ENCODE results near the gene RPS3.
"Not testable (repeated sequence)": the region's sequence is repeated elsewhere in the genome, so short reads cannot be mapped to it uniquely, and the experiment has no call there.

RPS3 gene

GRCh38 chr11:75351791-75352587, 47.3 kb upstream of the RPS3 start:
- Histone ChIP-seq H3K27me3 (no peaks in the 10 kb centered on the region), H3K9me3 (no peaks in the 10 kb centered on the region), H3K4me3 (peak overlapping the region; percentile 54 to 63), H3K4me1 (peaks cover 0 to 52% (median 31%) of the 10 kb centered on the region in 4 donors), H3K36me3 (no peaks in the 10 kb centered on the region), H3K27ac (peak overlapping the region; percentile 39 to 65)
- TF ChIP-seq CTCF (IDR thresholded peaks at IDR 0.05): no peak
- intact Hi-C loops (cut with DNase I; ENCODE audit: low total_unique reads): no loop called here
- peak; percentile 64 to 73 for DNase-seq

DNA sequence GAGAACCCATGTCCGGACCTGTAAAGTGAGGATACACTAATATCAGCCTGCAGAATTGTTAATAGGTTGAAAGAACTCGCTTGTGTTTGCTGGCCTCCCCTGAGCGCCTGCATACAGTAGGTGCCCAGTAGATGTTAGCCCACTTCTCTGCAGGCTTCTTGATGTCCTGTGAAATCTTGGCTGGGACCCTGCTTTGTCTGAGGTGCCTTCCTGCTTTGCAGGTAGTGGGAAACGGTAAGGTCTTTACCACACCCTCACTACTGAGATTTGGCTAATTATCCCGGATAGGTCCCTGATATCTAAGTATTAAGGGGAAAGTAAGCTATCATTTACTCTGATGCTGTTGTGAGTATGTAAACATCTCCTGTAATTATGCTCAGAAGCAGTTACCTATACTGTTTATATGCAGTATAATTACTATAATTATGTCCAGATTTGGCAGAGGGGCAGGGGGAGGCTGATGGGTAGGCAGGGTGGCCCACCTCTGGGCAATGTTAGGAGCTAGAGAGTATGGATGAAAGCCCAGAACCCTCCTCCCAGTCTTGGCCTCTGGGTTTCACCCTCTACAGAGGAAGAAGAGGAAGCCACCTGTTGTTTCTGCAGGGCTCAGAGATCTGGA, 46.6 kb upstream of the RPS3 start:
- H3K4me1 ChIP-seq: peaks cover 0 to 46% (median 27%) of the 10 kb centered on the region in 4 donors

DNA sequence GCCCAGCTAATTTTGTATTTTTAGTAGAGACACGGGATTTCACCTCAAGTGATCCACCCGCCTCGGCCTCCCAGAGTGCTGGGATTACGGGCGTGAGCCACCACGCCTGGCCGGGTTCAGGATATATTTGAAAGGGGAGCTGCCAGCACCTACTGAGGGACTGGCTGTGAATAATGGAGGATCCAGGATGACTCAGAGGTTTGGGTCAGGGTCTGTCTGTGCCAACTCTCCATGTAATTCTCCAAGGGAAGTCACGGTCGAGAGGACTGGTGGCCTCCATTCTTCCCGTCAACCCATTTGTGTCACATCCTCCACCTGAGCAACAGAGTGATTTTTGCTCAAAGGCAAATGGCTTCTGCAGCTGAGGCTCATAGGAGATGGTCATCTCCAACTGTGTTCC, 44.3 kb upstream of the RPS3 start:
- no peak for TF ChIP-seq CTCF (IDR thresholded peaks at IDR 0.05)
- H3K27ac ChIP-seq: no peak overlapping the region
- no peak overlapping the region for H3K4me3 ChIP-seq
- no peaks in the 10 kb centered on the region for H3K36me3 ChIP-seq
- peaks cover 0 to 24% (median 17%) of the 10 kb centered on the region in 4 donors for H3K4me1 ChIP-seq
- no peaks in the 10 kb centered on the region for H3K9me3 ChIP-seq
- H3K27me3 ChIP-seq: no peaks in the 10 kb centered on the region
- intact Hi-C loops (cut with DNase I; ENCODE audit: low total_unique reads): no loop called here
- no peak for DNase-seq

More for the DNA sequence above, 46.6 kb upstream of the RPS3 start:
- Histone ChIP-seq H3K36me3 (no peaks in the 10 kb centered on the region), H3K27me3 (no peaks in the 10 kb centered on the region), H3K9me3 (no peaks in the 10 kb centered on the region), H3K4me3 (peak overlapping the region; percentile 54 to 63), H3K27ac (no peak overlapping the region)
- DNase-seq: no peak
- no peak for TF ChIP-seq CTCF (IDR thresholded peaks at IDR 0.05)
- intact Hi-C loops (cut with DNase I; ENCODE audit: low total_unique reads): no loop called here

DNA sequence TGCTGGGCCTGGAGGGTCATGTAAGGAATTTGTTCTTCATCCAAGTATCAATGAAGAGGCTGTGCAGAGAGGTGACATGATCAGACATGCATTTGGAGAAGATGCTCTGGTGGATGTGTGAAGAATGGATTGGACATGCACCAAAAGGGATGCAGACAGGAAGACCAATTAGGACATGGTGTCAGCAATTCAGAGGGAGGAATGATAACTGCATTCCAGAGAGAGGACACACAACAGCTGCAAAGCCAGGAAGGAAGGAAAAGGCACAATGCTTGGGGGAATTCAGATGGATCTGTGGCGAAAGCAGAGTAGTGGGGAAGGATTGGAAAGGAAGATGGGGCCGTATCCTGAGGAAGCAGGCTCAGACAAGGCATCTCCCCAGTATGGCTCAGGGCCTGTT, 42.7 kb upstream of the RPS3 start:
- intact Hi-C loops (cut with DNase I; ENCODE audit: low total_unique reads): no loop called here
- no peaks in the 10 kb centered on the region for H3K36me3 ChIP-seq
- H3K9me3 ChIP-seq: no peaks in the 10 kb centered on the region
- no peak for DNase-seq
- TF ChIP-seq CTCF (IDR thresholded peaks at IDR 0.05): no peak
- peaks cover 0 to 11% (median 5%) of the 10 kb centered on the region in 4 donors for H3K4me1 ChIP-seq
- no peaks in the 10 kb centered on the region for H3K27me3 ChIP-seq
- H3K4me3 ChIP-seq: no peak overlapping the region
- H3K27ac ChIP-seq: no peak overlapping the region

GRCh38 chr11:75362285-75362684, 37.0 kb upstream of the RPS3 start:
- intact Hi-C loops (cut with DNase I; ENCODE audit: low total_unique reads); DNase-seq: not testable (repeated sequence)
- H3K27me3 ChIP-seq: peaks cover 0 to 12% of the 10 kb centered on the region in 2 donors

DNA sequence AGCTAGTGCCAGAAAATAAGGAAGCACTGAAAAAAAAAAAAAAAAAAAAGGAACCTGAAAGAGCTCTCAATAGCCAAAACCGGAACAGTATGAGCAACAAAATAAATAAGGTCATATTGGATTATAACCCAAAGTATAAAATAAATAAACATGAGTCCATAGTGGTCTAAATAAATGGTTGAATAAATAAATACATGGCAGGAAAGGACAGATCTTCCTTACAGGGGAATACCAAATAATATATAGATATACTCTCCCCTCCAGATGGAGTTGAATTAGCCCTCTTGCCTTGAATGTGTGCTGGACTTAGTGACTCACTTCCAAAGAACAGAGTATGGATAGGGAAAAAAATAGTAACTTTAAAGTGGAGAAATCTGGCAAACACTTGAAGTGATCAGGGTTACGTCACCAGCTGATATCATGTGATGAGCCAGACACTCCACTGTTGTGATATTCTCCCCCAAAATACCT, 33.6 kb upstream of the RPS3 start:
- H3K4me1 ChIP-seq: no peaks in the 10 kb centered on the region
- no peaks in the 10 kb centered on the region for H3K9me3 ChIP-seq
- no peak overlapping the region for H3K4me3 ChIP-seq
- no peak for TF ChIP-seq CTCF (IDR thresholded peaks at IDR 0.05)
- intact Hi-C loops (cut with DNase I; ENCODE audit: low total_unique reads): no loop called here
- H3K27me3 ChIP-seq: peaks cover 0 to 12% of the 10 kb centered on the region in 2 donors
- no peak for DNase-seq
- H3K27ac ChIP-seq: no peak overlapping the region
- H3K36me3 ChIP-seq: no peaks in the 10 kb centered on the region

More at GRCh38 chr11:75362285-75362684, 37.0 kb upstream of the RPS3 start:
- not testable (repeated sequence) for H3K9me3 ChIP-seq, H3K27ac ChIP-seq, H3K36me3 ChIP-seq, H3K4me1 ChIP-seq, H3K4me3 ChIP-seq

DNA sequence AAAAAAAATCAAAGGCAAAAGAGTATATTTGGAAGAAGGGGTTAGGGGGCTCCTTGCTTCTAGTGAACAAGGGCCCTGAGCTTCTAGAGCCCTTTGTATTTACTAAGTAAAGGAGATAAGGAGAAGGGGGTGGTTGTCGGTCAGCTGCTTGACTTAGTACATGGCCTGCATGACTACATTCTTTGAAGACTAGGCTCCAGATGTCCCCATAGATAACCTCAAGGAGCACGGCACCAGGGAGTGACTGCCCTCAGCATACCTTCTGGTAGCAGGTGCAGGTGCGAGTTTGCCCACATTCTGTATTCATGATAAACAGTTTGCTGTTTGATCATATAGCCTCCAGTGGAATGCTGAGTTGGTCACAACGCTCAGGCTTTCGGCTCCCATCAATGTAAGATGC, 32.5 kb upstream of the RPS3 start:
- H3K36me3 ChIP-seq; DNase-seq; H3K4me1 ChIP-seq; intact Hi-C loops (cut with DNase I; ENCODE audit: low total_unique reads); H3K4me3 ChIP-seq; H3K9me3 ChIP-seq; H3K27ac ChIP-seq: not testable (repeated sequence)
- peaks cover 0 to 13% of the 10 kb centered on the region in 2 donors for H3K27me3 ChIP-seq

Data from tibial artery (tissue), 4 donors.